ENCODE results near the gene TBCE.
A peak's percentile ranks its signal among the peaks of the same experiment; 100 is the strongest.
"Not testable (repeated sequence)": the region's sequence is repeated elsewhere in the genome, so short reads cannot be mapped to it uniquely, and the experiment has no call there.

Gene TBCE

GRCh38 chr1:235351441-235351840, 15.8 kb upstream of the TBCE start:
- H3K4me3 ChIP-seq (ENCODE audit: low read depth, low read length) = no peak overlapping the region

- no peak overlapping the region for H3K4me3 ChIP-seq (ENCODE audit: low read depth, low read length)
Measured at GRCh38 chr1:235351898-235352297, 15.3 kb upstream of the TBCE start.

DNA sequence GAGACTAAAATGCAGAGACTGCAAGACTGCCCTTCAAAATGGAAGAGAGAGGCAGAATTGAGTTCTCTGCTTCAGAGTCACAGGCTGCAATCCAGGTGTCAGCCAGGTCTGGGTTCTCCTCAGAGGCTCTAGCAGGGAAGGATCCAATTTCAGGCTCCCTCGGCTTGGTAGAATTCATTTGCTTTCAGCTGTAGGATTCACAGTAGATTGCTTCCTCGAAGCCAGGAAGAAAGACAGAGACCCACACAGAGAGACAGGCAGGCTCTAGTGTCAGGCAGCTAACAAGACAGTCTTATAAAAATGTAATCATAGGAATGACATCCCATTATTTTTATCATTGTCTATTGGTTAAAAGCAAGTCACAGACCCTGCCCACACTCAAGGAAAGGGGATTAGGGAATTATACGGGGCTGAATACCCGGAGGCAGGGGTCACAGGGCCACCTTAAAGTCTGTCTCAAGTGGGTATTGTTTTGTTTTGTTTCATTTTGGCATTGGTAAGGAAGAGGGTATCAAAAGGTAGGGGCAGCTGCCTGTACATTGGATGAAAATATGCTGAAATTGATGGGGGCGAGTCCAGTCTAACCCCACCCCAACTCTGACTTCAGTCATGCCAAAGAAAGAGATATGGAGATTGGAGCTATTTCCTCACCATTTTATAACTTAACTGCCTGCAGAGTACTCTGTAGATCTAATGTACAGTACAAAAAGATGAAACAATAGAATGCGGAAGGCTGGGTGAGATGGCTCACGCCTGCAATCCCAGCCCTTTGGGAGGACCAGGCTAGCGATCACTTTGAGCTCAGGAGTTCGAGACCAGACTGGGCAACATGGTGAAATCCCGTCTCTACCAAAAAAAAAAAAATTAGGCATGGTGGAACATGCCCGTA, 9.5 kb upstream of the TBCE start:
- H3K4me3 ChIP-seq (ENCODE audit: low read depth, low read length) = no peak overlapping the region

- H3K4me3 ChIP-seq (ENCODE audit: low read depth, low read length) = no peak overlapping the region
Measured at GRCh38 chr1:235358899-235359298, 8.3 kb upstream of the TBCE start.

GRCh38 chr1:235364189-235364588, 3.0 kb upstream of the TBCE start:
- not testable (repeated sequence) for H3K4me3 ChIP-seq (ENCODE audit: low read depth, low read length)

GRCh38 chr1:235366286-235366685, 941 bp upstream of the TBCE start:
- no peak overlapping the region for H3K4me3 ChIP-seq (ENCODE audit: low read depth, low read length)

DNA sequence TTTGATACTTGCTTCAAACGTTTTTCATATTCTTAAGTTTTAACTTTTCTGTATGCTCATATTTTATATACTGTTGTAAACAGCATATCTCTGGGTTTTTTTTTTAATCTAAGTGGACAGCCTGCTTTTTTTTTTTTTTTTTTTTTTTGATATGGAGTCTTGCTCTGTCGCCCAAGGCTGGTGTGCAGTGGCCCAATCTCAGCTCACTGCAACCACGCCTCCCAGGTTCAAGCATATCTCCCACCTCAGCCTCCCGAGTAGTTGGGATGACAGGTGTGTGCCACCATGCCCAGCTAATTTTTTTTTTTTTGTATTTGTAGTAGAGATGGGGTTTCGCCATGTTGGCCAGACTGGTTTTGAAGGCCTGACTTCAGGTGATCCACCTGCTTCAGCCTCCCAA, 1.2 kb downstream of the TBCE start:
- H3K4me3 ChIP-seq (ENCODE audit: low read depth, low read length) = peak overlapping the region; percentile 73

DNA sequence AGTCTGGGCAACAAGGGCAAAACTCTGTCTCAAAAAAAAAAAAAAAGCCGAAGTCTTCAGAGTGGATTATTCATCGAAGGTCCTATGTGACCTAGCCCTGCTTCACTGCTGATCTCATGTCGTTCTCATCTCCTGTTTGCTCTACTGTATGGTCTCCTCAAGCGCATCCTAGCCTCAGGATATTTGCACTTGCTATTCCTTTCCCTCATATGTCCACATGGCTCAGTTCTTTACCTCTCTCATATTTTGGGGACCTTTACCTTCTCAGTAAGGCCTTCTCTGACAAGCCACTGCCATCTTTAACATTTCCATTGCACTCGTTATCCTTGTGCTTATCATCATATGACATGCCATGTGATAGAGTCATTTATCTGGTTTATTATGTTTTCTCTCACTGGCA, 2.6 kb downstream of the TBCE start:
- no peak overlapping the region for H3K4me3 ChIP-seq (ENCODE audit: low read depth, low read length)

DNA sequence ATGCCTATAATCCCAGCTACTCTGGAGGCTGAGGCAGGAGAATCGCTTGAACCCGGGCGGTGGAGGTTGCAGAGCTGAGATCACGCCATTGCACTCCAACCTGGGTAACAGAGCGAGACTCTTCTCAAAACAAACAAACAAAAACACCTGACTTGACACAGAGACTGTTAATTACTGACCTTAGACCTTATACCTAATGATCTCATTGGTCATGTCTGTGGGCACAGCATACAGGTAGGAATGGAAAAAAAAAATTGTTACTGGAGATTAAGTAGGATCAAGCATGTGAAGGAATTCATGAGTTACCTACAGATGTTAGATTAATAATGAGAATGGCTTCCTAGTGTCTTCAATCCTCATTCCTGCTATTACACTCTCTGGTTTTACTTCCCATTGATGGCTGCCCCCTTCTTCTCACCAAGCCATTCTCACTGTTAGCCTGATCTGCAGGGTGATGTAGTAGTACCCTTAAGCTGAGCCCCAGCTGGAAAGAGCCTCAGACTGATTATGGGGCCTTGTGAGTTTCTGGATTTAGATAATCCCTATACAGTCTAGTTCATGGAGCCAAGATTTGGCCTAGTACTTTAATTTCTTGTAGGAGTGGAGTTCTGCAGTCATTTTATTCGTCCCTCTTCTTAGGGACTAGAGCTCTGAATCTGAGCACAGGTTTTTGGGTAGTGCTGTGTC, 8.8 kb downstream of the TBCE start:
- no peak overlapping the region for H3K4me3 ChIP-seq (ENCODE audit: low read depth, low read length)

- not testable (repeated sequence) for H3K4me3 ChIP-seq (ENCODE audit: low read depth, low read length)
Measured at GRCh38 chr1:235378134-235378735, 11.0 kb downstream of the TBCE start.

DNA sequence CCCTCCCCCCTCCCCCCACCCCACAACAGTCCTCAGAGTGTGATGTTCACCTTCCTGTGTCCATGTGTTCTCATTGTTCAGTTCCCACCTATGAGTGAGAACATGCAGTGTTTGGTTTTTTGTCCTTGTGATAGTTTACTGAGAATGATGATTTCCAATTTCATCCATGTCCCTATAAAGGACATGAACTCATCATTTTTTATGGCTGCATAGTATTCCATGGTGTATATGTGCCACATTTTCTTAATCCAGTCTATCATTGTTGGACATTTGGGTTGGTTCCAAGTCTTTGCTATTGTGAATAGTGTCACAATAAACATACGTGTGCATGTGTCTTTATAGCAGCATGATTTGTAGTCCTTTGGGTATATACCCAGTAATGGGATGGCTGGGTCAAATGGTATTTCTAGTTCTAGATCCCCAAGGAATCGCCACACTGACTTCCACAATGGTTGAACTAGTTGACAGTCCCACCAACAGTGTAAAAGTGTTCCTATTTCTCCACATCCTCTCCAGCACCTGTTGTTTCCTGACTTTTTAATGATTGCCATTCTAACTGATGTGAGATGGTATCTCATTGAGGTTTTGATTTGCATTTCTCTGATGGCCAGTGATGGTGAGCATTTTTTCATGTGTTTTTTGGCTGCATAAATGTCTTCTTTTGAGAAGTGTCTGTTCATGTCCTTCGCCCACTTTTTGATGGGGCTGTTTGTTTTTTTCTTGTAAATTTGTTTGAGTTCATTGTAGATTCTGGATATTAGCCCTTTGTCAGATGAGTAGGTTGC, 14.9 kb downstream of the TBCE start:
- not testable (repeated sequence) for H3K4me3 ChIP-seq (ENCODE audit: low read depth, low read length)

GRCh38 chr1:235385633-235386032, 18.4 kb downstream of the TBCE start:
- H3K4me3 ChIP-seq (ENCODE audit: low read depth, low read length) = not testable (repeated sequence)

DNA sequence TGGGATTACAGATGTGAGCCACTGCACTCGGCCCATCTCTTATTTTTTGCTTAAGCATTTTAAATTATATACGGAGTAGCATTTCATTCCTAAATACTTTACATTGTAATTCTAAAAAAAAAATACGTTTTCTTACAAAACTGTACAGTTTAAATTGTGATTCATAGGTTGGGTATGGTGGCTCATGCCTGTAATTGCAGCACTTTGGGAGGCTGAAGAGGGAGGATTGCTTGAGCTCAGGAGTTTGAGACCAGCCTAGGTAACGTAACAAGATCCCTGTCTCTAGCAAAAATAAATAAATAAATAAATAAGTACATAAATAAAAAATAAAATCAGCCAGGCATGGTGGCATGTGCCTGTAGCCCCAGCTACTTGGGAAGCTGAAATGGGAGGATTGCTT, 24.6 kb downstream of the TBCE start:
- no peak overlapping the region for H3K4me3 ChIP-seq (ENCODE audit: low read depth, low read length)

GRCh38 chr1:235397733-235398132, 30.5 kb downstream of the TBCE start:
- H3K4me3 ChIP-seq (ENCODE audit: low read depth, low read length) = no peak overlapping the region

DNA sequence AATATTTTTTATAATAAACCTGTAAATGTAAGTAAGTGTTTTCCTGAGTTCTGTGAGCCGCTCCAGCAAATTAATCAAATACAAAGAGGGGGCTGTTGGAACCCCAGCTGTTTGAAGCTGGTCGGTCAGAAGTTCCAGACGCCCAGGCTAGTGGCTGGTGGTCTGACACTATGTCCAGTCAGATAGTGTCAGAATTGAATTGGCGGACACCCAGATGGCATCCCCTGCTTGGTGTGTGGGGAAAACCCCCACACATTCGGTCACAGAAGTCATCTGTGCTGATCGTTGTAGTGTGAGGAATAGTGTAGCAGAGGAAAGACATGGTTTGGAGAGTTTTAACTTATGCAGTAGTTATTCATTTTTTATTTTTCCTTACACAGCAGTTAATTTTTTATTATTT, 32.4 kb downstream of the TBCE start:
- no peak overlapping the region for H3K4me3 ChIP-seq (ENCODE audit: low read depth, low read length)

- no peak overlapping the region for H3K4me3 ChIP-seq (ENCODE audit: low read depth, low read length)
Measured at GRCh38 chr1:235401251-235401650, 34.0 kb downstream of the TBCE start.

DNA sequence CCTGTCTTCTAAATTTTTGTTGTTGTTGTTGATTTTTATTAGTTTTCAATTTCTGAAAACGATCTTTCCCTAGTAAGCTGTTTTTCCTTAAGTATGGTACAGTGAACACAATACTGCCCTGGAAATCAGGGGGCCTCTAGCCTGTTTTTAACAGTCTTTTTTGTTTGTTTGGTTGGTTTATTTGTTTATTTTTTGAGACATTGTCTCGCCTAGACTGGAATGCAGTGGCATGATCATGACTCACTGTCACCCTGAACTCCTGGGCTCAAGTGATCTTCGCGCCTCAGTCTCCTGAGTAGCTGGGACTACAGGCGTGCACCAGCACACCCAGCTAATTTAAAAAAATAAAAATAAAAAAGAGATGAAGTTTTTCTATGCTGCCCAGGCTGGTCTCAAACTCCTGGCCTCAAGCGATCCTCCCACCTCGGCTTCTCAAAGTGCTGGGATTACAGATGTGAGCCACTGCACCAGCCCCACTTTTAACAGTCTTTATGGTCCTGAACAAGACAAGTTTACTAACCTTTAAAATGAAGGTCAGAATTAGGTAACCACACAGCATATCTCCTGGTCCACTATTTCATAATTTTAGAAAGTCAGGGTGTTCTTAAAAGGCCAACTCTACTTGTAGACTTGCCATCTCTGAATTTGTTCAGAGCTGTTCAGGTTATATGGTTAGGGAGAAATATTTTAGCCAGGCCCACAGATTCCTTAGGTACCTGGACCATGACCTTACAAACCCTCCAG, 35.4 kb downstream of the TBCE start:
- H3K4me3 ChIP-seq (ENCODE audit: low read depth, low read length) = no peak overlapping the region

GRCh38 chr1:235403593-235403992, 36.4 kb downstream of the TBCE start:
- H3K4me3 ChIP-seq (ENCODE audit: low read depth, low read length) = no peak overlapping the region

DNA sequence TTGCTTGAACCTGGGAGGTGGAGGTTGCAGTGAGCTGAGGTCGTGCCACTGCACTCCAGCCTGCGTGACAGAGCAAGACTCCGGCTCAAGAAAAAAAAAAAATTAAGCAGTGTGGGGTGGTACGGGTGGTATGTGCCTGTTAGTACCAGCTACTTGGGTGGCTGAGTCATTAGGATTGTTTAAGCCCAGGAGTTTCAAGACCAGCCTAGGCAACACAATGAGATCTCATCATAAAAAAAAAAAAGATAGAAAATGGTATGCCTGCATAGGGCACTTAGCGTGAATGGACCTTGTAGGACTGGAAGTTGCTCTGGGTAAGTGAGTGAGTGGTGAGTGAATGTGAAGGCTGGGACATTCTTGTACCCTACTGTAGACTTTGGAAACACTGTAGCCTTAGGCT, 37.0 kb downstream of the TBCE start:
- no peak overlapping the region for H3K4me3 ChIP-seq (ENCODE audit: low read depth, low read length)

DNA sequence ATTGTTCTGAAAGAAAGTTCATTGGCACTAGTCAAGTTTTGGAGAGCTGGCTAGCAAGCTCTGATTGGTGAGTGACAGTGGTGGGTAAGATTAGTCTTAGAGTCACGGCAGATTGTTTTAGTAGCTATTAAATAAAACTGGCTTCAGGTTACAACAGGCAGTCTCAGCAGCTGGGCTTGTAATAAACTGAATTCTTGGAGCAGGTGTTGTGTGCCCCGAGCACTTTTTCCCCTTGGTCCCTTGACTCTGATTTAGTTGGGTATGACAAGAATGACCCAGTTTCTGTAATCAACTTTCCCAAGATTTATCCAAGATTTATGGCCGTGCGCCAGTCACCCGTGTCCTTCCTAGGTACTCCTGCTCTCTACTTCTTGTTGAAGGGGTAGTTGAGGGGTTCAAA, 40.2 kb downstream of the TBCE start:
- H3K4me3 ChIP-seq (ENCODE audit: low read depth, low read length) = no peak overlapping the region

All from iPS-11a (cell line).